Mucosa of gallbladder (tissue), 1 donor: ENCODE data around the gene ACOT4. TPM values are rescaled to one million over a fixed set of nuclear protein-coding genes. Genes with fewer than 3 reads are reported as not detected.
A peak's percentile ranks its signal among the peaks of the same experiment; 100 is the strongest.
"Not testable (repeated sequence)": the region's sequence is repeated elsewhere in the genome, so short reads cannot be mapped to it uniquely, and the experiment has no call there.

Experiments used
- DNase-seq: peaks from one replicate; pipeline ENCODE4 v3.0.0-alpha.2; 2020; ENCODE audit warnings: low spot score
- total RNA-seq: library from RNA; stranded (reverse); gene quantifications from one replicate; pipeline ENCODE4 v1.2.1, GENCODE V29; 2021
- donor health status: DM: no; HTN: no; CAD: no.

Gene ACOT4
- total RNA-seq, 1 donor from 2014 or later = 2.6 TPM

- DNase-seq = peak; percentile 66
Measured at GRCh38 chr14:73633116-73634010, 41.7 kb downstream of the ACOT4 start.

GRCh38 chr14:73634011-73634833 is 42.5 kb downstream of the ACOT4 start:
- DNase-seq = no peak

- not testable (repeated sequence) for DNase-seq
Measured at GRCh38 chr14:73636355-73636754, 44.7 kb downstream of the ACOT4 start.

GRCh38 chr14:73637830-73638229 is 46.2 kb downstream of the ACOT4 start:
- DNase-seq = no peak

DNA sequence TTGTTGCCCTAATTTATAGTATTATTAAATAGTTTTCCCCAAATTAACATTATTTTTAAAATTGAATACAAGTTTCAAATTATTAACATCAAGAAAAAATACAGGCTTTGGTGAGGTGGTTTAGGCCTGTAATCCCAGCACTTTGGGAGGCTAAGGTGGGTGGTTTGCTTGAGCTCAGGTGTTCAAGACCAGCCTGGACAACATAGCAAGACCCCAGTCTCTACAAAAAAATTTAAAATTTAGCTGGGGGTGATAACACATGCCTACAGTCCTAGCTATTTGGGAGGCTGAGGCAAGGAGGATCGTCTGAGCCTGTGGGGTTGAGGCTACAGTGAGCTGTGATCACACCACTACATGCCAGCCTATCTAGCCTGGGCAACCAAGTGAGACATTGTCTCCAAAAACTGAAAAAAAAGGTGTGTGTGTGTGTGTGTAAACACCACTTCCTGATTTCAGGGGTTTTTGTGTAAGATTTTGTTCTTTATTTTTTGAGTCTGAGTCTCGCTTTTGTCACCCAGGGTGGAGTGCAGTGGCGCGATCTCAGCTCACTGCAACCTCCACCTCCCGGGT is 49.2 kb downstream of the ACOT4 start:
- no peak for DNase-seq

- DNase-seq = peak; percentile 94
Measured at GRCh38 chr14:73644531-73645247, 53.0 kb downstream of the ACOT4 start, which contains the start of gene DNAL1. Gene DNAL1, plus strand, starts transcription at chr14:73644986. Its CDS starts 54 bp downstream, at chr14:73645040.

- no peak for DNase-seq
Measured at GRCh38 chr14:73645248-73645610, 53.6 kb downstream of the ACOT4 start.

Other genes starting within 250 kb of the ACOT4 start
- gene NUMB, start 133.3 kb upstream of the ACOT4 start, total RNA-seq = 117 TPM
- 15.3 TPM for gene RIOX1, start 100.9 kb upstream of the ACOT4 start, total RNA-seq
- 19.3 TPM for gene ACOT1, start 54.7 kb upstream of the ACOT4 start, total RNA-seq
- 0.66 TPM for gene HEATR4, start 32.9 kb upstream of the ACOT4 start, total RNA-seq
- gene ACOT2, start 22.7 kb upstream of the ACOT4 start, total RNA-seq = 41.4 TPM
- not detected for gene ACOT6, start 20.6 kb downstream of the ACOT4 start, total RNA-seq
- gene DNAL1, start 53.1 kb downstream of the ACOT4 start, total RNA-seq = 14.3 TPM
- gene PNMA1, start 122.5 kb downstream of the ACOT4 start, total RNA-seq = 79.5 TPM